Erythroblast (primary cell): ENCODE measurements around the gene MRGPRG.

Experiments used
- DNase-seq, 2 experiments: peaks; one replicate each; lab custom pipeline; 2025; lab: John Stamatoyannopoulos, UW
- GATA1 ChIP-seq: IDR thresholded peaks from 2 replicates; pipeline ENCODE4 v1.6.1; 2011; ENCODE audit warnings: low read depth, mild to moderate bottlenecking, control low read depth, low read length, moderate library complexity
- POLR2A ChIP-seq: IDR thresholded peaks from 2 replicates; pipeline ENCODE4 v1.6.1; 2011; ENCODE audit warnings: mild to moderate bottlenecking, low read length

The MRGPRG gene

GRCh38 chr11:3230636-3231549 is 12.3 kb upstream of the MRGPRG start:
- TF ChIP-seq POLR2A, result no peak
- TF ChIP-seq GATA1, result no peak
- DNase-seq, result no peak

- TF ChIP-seq GATA1, result no peak
- TF ChIP-seq POLR2A, result no peak
- no peak for DNase-seq
Measured at GRCh38 chr11:3229673-3230630, 11.3 kb upstream of the MRGPRG start.

GRCh38 chr11:3228445-3228829 is 9.8 kb upstream of the MRGPRG start:
- no peak for TF ChIP-seq GATA1
- TF ChIP-seq POLR2A, result no peak
- DNase-seq, result no peak

GRCh38 chr11:3227568-3228444 is 9.2 kb upstream of the MRGPRG start:
- DNase-seq, result no peak
- TF ChIP-seq POLR2A (no peak), GATA1 (no peak)

- no peak for DNase-seq
- TF ChIP-seq POLR2A (no peak), GATA1 (no peak)
Measured at GRCh38 chr11:3226846-3227567, 8.4 kb upstream of the MRGPRG start.

- TF ChIP-seq POLR2A (no peak), GATA1 (no peak)
- DNase-seq, result no peak
Measured at GRCh38 chr11:3225826-3226750, 7.5 kb upstream of the MRGPRG start.

GRCh38 chr11:3225159-3225758 is 6.6 kb upstream of the MRGPRG start:
- DNase-seq, result no peak
- TF ChIP-seq GATA1, result no peak
- TF ChIP-seq POLR2A, result no peak

GRCh38 chr11:3224401-3225057 is 5.9 kb upstream of the MRGPRG start:
- TF ChIP-seq POLR2A (no peak), GATA1 (no peak)
- DNase-seq, result no peak

- TF ChIP-seq POLR2A, result no peak
- no peak for TF ChIP-seq GATA1
- DNase-seq, result no peak
Measured at GRCh38 chr11:3223932-3224381, 5.3 kb upstream of the MRGPRG start.
